K562 (cell line): ENCODE measurements around the gene BRAP. TPM values are rescaled to one million over a fixed set of nuclear protein-coding genes. Genes with fewer than 3 reads are reported as not detected.

Experiments
- ATF3 ChIP-seq, 2 experiments: fragments of 450-650 bp in 1 of 2; sonication (generic) in 1 of 2; formaldehyde crosslinking in 1 of 2; IDR thresholded peaks in 1 of 2; conservative IDR thresholded peaks in 1 of 2; 2 replicates each; pipeline versions ENCODE4 v1.6.1 to v1.8.1; 2016 to 2023; ENCODE audit warnings: mild to moderate bottlenecking in 2 of 2, moderate library complexity in 2 of 2, inconsistent platforms in 1 of 2, missing genetic modification reagents in 1 of 2
- BRF2 ChIP-seq: IDR thresholded peaks from 3 replicates; pipeline ENCODE4 v1.6.1; 2011; ENCODE audit warnings: borderline replicate concordance, mild to moderate bottlenecking; ENCODE audit not compliant: insufficient read length, insufficient read depth
- CHD7 ChIP-seq: fragments of 200-600 bp; sonication (generic); IDR thresholded peaks from one replicate; pipeline ENCODE4 v1.6.1; 2012; ENCODE audit warnings: mild to moderate bottlenecking, low read depth, low read length, inconsistent platforms
- CREB1 ChIP-seq, 2 experiments: sonication (generic) in 1 of 2; formaldehyde crosslinking in 1 of 2; IDR thresholded peaks; 2 replicates each; pipeline versions ENCODE4 v1.6.1 to v1.8.0; 2012 to 2022; ENCODE audit warnings: inconsistent platforms in 1 of 2, mild to moderate bottlenecking in 1 of 2, missing genetic modification reagents in 1 of 2, moderate library complexity in 1 of 2
- CXXC5 ChIP-seq: fragments of 250-450 bp; sonication (Bioruptor Pico); IDR thresholded peaks from 2 replicates; pipeline ENCODE4 v1.8.0; 2022; ENCODE audit warnings: inconsistent platforms, mild to moderate bottlenecking, moderate library complexity
- HDAC8 ChIP-seq: fragments of 450-650 bp; IDR thresholded peaks from 2 replicates; pipeline ENCODE4 v1.6.1; 2016; ENCODE audit warnings: mild to moderate bottlenecking, missing genetic modification characterization, moderate library complexity, missing compliant biosample characterization
- SREBF1 ChIP-seq: fragments of 150-350 bp; IDR thresholded peaks from 2 replicates; pipeline ENCODE4 v1.6.1; 2014; ENCODE audit warnings: antibody characterized with exemption, low read depth, low read length, borderline replicate concordance
- STAT5A ChIP-seq: IDR thresholded peaks from 2 replicates; pipeline ENCODE4 v1.6.1; 2012; ENCODE audit warnings: low read length, inconsistent platforms, borderline replicate concordance
- ZNF518B ChIP-seq: fragments of 250-450 bp; sonication (Bioruptor Pico); IDR thresholded peaks from 2 replicates; pipeline ENCODE4 v1.5.0; 2021; ENCODE audit warnings: mild to moderate bottlenecking, moderate library complexity
- polyA plus RNA-seq, 8 experiments: library from polyadenylated mRNA; depleted of rRNA in 4 of 8; stranded (reverse) in 5 of 8; unstranded in 3 of 8; fragments of >200 nt; fragmentation: Nextera tagmentation in 2 of 8; fragmentation: Illumina TruSeq in 1 of 8; extraction: Ambion mirVana in 2 of 8; extraction: Trizol in 1 of 8; gene quantifications; 2 replicates each; pipeline versions ENCODE4 v1.2.1 to v1.2.3, GENCODE V29; 2011 to 2014; ENCODE audit warnings: inconsistent platforms in 1 of 8, missing spikeins in 1 of 8
- total RNA-seq, 7 experiments: library from RNA; depleted of rRNA in 6 of 7; stranded (reverse); fragments of >200 nt in 6 of 7; fragmentation: Illumina TruSeq in 2 of 7; extraction: Trizol in 2 of 7; gene quantifications; 2 replicates each; pipeline versions ENCODE4 v1.2.1 to v1.2.3, GENCODE V29; 2011 to 2021; ENCODE audit warnings: low replicate concordance in 1 of 7

Gene BRAP
- total and polyA plus RNA-seq, 9 of the 15 experiments (the other 6 are each of a cell fraction or from before 2014, with no cell fraction given), result 2.2 to 32.6 (median 27.5) TPM

- TF ChIP-seq ZNF518B (CRISPR knock-in tag), result no peak
- TF ChIP-seq CHD7, result no peak
- peak; percentile 38; the same call in 1 of the 2 replicates for TF ChIP-seq STAT5A
- no peak for TF ChIP-seq CREB1 (IDR thresholded peaks at IDR 0.05)
- no peak for TF ChIP-seq CREB1 (CRISPR knock-in tag; IDR thresholded peaks at IDR 0.05)
- TF ChIP-seq HDAC8 (tag), result no peak
- 0 out of 2 replicates have a peak, but pooled peaks have one; percentile 18 for TF ChIP-seq ATF3 (IDR thresholded peaks at IDR 0.05)
- no peak for TF ChIP-seq ATF3 (CRISPR knock-in tag; conservative IDR thresholded peaks at IDR 0.05)
- TF ChIP-seq CXXC5 (CRISPR knock-in tag), result peak; percentile 26; the same call in 1 of the 2 replicates
- TF ChIP-seq BRF2, result no peak
- TF ChIP-seq SREBF1, result no peak
These were observed 19.9 kb upstream of the BRAP start (continued) for GRCh38 chr12:111705672-111706071.
